Measurements from ENCODE around the gene COLEC11. TPM values are rescaled to one million over a fixed set of nuclear protein-coding genes. Genes with fewer than 3 reads are reported as not detected.
A peak's percentile ranks its signal among the peaks of the same experiment; 100 is the strongest.

Gene COLEC11
- total and polyA plus RNA-seq, 9 of the 15 experiments (the other 6 are each of a cell fraction or from before 2014, with no cell fraction given): 0.32 to 4.3 (median 1.8) TPM

GRCh38 chr2:3594493-3595281 is at the start of gene COLEC11 (continued):
- TF ChIP-seq CBX1 (IDR thresholded peaks at IDR 0.05; ENCODE audit: low read depth) (no peak), BRCA1 (IDR thresholded peaks at IDR 0.05) (no peak), BRCA1 (CRISPR knock-in tag; IDR thresholded peaks at IDR 0.05) (no peak), E2F3 (CRISPR knock-in tag; IDR thresholded peaks at IDR 0.05) (no peak), ZNF695 (CRISPR knock-in tag; IDR thresholded peaks at IDR 0.05) (no peak), TCFL5 (CRISPR knock-in tag; conservative IDR thresholded peaks at IDR 0.05) (no peak), NCOA2 (IDR thresholded peaks at IDR 0.05; ENCODE audit: partially characterized antibody in 2 of 2) (no peak), MLLT1 (IDR thresholded peaks at IDR 0.05) (no peak), RBM14 (IDR thresholded peaks at IDR 0.05; ENCODE audit: borderline replicate concordance, insufficient read depth, low read depth, low read length) (no peak), RBFOX2 (IDR thresholded peaks at IDR 0.05; ENCODE audit: low read depth, low read length) (peak; percentile 75), ZNF263 (CRISPR knock-in tag; IDR thresholded peaks at IDR 0.05; ENCODE audit: borderline replicate concordance) (no peak), NFXL1 (CRISPR knock-in tag; IDR thresholded peaks at IDR 0.05) (no peak), ZNF76 (CRISPR knock-in tag; IDR thresholded peaks at IDR 0.05; ENCODE audit: borderline replicate concordance) (no peak), NR2F6 (CRISPR knock-in tag; IDR thresholded peaks at IDR 0.05) (no peak), MEIS2 (IDR thresholded peaks at IDR 0.05; ENCODE audit: partially characterized antibody) (no peak), RBBP5 (IDR thresholded peaks at IDR 0.05; ENCODE audit: borderline replicate concordance, insufficient read depth, low read length, poor library complexity, severe bottlenecking) (peak; percentile 28), MTA2 (IDR thresholded peaks at IDR 0.05; ENCODE audit: low read depth) (no peak), HDAC2 (IDR thresholded peaks at IDR 0.05) (0 out of 2 replicates have a peak, but pooled peaks have one; percentile 24), POLR2G (IDR thresholded peaks at IDR 0.05; ENCODE audit: low read depth, low read length) (peak; percentile 86), THRA (IDR thresholded peaks at IDR 0.05) (no peak), SMARCA4 (IDR thresholded peaks at IDR 0.05) (peak; percentile 60), ZNF699 (CRISPR knock-in tag; IDR thresholded peaks at IDR 0.05; ENCODE audit: insufficient replicate concordance) (no peak), FOSL1 (tag; conservative IDR thresholded peaks at IDR 0.05) (0 out of 2 replicates have a peak, but pooled peaks have one; percentile 16), MAFK (IDR thresholded peaks at IDR 0.05; ENCODE audit: low read length) (no peak), KLF1 (tag; IDR thresholded peaks at IDR 0.05) (no peak), NCOA1 (IDR thresholded peaks at IDR 0.05; ENCODE audit: low read depth) (no peak), SMARCE1 (IDR thresholded peaks at IDR 0.05) (peak; percentile 67; the same call in 1 of the 2 replicates)
